Neural cell (in vitro differentiated cells): ENCODE data around the gene TP53INP2. TPM values are rescaled to one million over a fixed set of nuclear protein-coding genes. Genes with fewer than 3 reads are reported as not detected.

Source experiments
- H2AFZ ChIP-seq: fragments of 200-600, 300-800 bp; sonication (generic), shearing (Covaris generic); 2 replicates; pipeline ENCODE4 v1.6.0; 2014; ENCODE audit warnings: low read depth, mild to moderate bottlenecking, antibody characterized with exemption, low read length, moderate library complexity
- H3F3A ChIP-seq: fragments of 200-600 bp; shearing (Covaris generic); 2 replicates; pipeline ENCODE4 v1.6.1; 2016; ENCODE audit warnings: mild to moderate bottlenecking, moderate library complexity, mixed read lengths, antibody characterized with exemption, low read length; ENCODE audit not compliant: insufficient read depth, poor library complexity, severe bottlenecking
- H3K27ac ChIP-seq: fragments of 200-600, 300-800 bp; sonication (generic), shearing (Covaris generic); 2 replicates; pipeline ENCODE4 v1.5.1; 2014; ENCODE audit warnings: mild to moderate bottlenecking, low read length, moderate library complexity
- H3K27me3 ChIP-seq: fragments of 300-800, 200-600 bp; sonication (generic), shearing (Covaris generic); 2 replicates; pipeline ENCODE4 v1.6.0; 2014; ENCODE audit warnings: mild to moderate bottlenecking, low read depth, low read length, moderate library complexity; ENCODE audit not compliant: insufficient read depth
- H3K36me3 ChIP-seq: fragments of 300-800, 200-600 bp; sonication (generic), shearing (Covaris generic); 2 replicates; pipeline ENCODE4 v1.5.1; 2014; ENCODE audit warnings: mild to moderate bottlenecking, antibody characterized with exemption, low read length, moderate library complexity; ENCODE audit not compliant: insufficient read depth
- H3K4me2 ChIP-seq: fragments of 300-800, 200-600 bp; sonication (generic), shearing (Covaris generic); 2 replicates; pipeline ENCODE4 v1.6.0; 2014; ENCODE audit warnings: mild to moderate bottlenecking, low read length
- H3K4me3 ChIP-seq: fragments of 300-800, 200-600 bp; sonication (generic), shearing (Covaris generic); 2 replicates; pipeline ENCODE4 v1.5.1; 2014; ENCODE audit warnings: mild to moderate bottlenecking, low read length, moderate library complexity
- H3K79me2 ChIP-seq: fragments of 200-600 bp; shearing (Covaris generic); replicated peaks from 2 replicates; pipeline ENCODE4 v1.6.0; 2014; ENCODE audit warnings: mild to moderate bottlenecking, low read length, moderate library complexity; ENCODE audit not compliant: insufficient read depth
- H3K9ac ChIP-seq: fragments of 300-800, 200-600 bp; sonication (generic), shearing (Covaris generic); 2 replicates; pipeline ENCODE4 v1.6.1; 2016; ENCODE audit warnings: mild to moderate bottlenecking, low read length, mixed read lengths
- H3K9me2 ChIP-seq: fragments of 200-600 bp; shearing (Covaris generic); 2 replicates; pipeline ENCODE4 v1.6.1; 2016; ENCODE audit warnings: mild to moderate bottlenecking, low read length, mixed read lengths; ENCODE audit not compliant: insufficient read depth
- H3K9me3 ChIP-seq: fragments of 200-600, 300-800 bp; sonication (generic), shearing (Covaris generic); 2 replicates; pipeline ENCODE4 v1.6.1; 2016; ENCODE audit warnings: mild to moderate bottlenecking, mixed run types, low read length, moderate library complexity, mixed read lengths
- H4K20me1 ChIP-seq: fragments of 200-600 bp; shearing (Covaris generic); 2 replicates; pipeline ENCODE4 v1.6.1; 2016; ENCODE audit warnings: mild to moderate bottlenecking, mixed run types; ENCODE audit not compliant: insufficient read depth
- EP300 ChIP-seq: fragments of 450-650 bp; conservative IDR thresholded peaks from 2 replicates; pipeline ENCODE4 v1.6.1; 2014; ENCODE audit warnings: antibody characterized with exemption, mild to moderate bottlenecking, moderate library complexity; ENCODE audit not compliant: poor library complexity, severe bottlenecking
- EZH2 ChIP-seq: fragments of 200-600, 300-800 bp; shearing (Covaris generic), sonication (generic); IDR thresholded peaks from 2 replicates; pipeline ENCODE4 v1.6.1; 2014; ENCODE audit warnings: antibody characterized with exemption, low read length, borderline replicate concordance, mild to moderate bottlenecking; ENCODE audit not compliant: insufficient read depth, poor library complexity, severe bottlenecking
- MXI1 ChIP-seq: fragments of 450-650 bp; conservative IDR thresholded peaks from 2 replicates; pipeline ENCODE4 v1.6.1; 2014; ENCODE audit warnings: antibody characterized with exemption, mild to moderate bottlenecking; ENCODE audit not compliant: poor library complexity, severe bottlenecking
- POLR2AphosphoS5 ChIP-seq: IDR thresholded peaks from 2 replicates; pipeline ENCODE4 v1.6.1; 2012
- RAD21 ChIP-seq: fragments of 450-650 bp; conservative IDR thresholded peaks from 2 replicates; pipeline ENCODE4 v1.6.1; 2014; ENCODE audit warnings: antibody characterized with exemption, mild to moderate bottlenecking, moderate library complexity
- SMC3 ChIP-seq: fragments of 450-650 bp; conservative IDR thresholded peaks from 2 replicates; pipeline ENCODE4 v1.6.1; 2014; ENCODE audit warnings: antibody characterized with exemption, mild to moderate bottlenecking, moderate library complexity; ENCODE audit not compliant: poor library complexity
- TAF1 ChIP-seq: IDR thresholded peaks from 2 replicates; pipeline ENCODE4 v1.6.1; 2012; ENCODE audit warnings: low read depth
- polyA plus RNA-seq: library from polyadenylated mRNA; depleted of rRNA; stranded (reverse); fragments of >200 nt; gene quantifications from 2 replicates; pipeline ENCODE4 v1.2.3, GENCODE V29; 2014
- TF ChIP-seq, protein P1 (sequence below): fragments of 450-650 bp; IDR thresholded peaks from 2 replicates; pipeline ENCODE4 v1.5.1; 2014; ENCODE audit warnings: antibody characterized with exemption, mild to moderate bottlenecking, moderate library complexity; ENCODE audit not compliant: poor library complexity, severe bottlenecking
- TF ChIP-seq, protein P2 (sequence below): IDR thresholded peaks from 2 replicates; pipeline ENCODE4 v1.6.1; 2012; ENCODE audit warnings: borderline replicate concordance

Gene TP53INP2
- polyA plus RNA-seq, 1 donor from 2014 or later: 11.5 TPM

- Histone ChIP-seq H4K20me1 (no peaks in the 10 kb centered on the region), H3K79me2 (peaks cover 20% of the 10 kb centered on the region), H3K9me2 (no peaks in the 10 kb centered on the region), H3K4me3 (peak overlapping the region; percentile 90), H3F3A (no peaks in the 10 kb centered on the region), H3K27ac (peak overlapping the region; percentile 99), H2AFZ (no peak overlapping the region), H3K9ac (peak overlapping the region; percentile 99), H3K27me3 (no peaks in the 10 kb centered on the region), H3K4me2 (peak overlapping the region; percentile 74), H3K36me3 (no peaks in the 10 kb centered on the region), H3K9me3 (no peaks in the 10 kb centered on the region)
- no peak for TF ChIP-seq RAD21
- TF ChIP-seq EZH2: no peak
- TF ChIP-seq, protein P1, sequence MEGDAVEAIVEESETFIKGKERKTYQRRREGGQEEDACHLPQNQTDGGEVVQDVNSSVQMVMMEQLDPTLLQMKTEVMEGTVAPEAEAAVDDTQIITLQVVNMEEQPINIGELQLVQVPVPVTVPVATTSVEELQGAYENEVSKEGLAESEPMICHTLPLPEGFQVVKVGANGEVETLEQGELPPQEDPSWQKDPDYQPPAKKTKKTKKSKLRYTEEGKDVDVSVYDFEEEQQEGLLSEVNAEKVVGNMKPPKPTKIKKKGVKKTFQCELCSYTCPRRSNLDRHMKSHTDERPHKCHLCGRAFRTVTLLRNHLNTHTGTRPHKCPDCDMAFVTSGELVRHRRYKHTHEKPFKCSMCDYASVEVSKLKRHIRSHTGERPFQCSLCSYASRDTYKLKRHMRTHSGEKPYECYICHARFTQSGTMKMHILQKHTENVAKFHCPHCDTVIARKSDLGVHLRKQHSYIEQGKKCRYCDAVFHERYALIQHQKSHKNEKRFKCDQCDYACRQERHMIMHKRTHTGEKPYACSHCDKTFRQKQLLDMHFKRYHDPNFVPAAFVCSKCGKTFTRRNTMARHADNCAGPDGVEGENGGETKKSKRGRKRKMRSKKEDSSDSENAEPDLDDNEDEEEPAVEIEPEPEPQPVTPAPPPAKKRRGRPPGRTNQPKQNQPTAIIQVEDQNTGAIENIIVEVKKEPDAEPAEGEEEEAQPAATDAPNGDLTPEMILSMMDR: no peak
- TF ChIP-seq POLR2AphosphoS5: no peak
- TF ChIP-seq, protein P2, sequence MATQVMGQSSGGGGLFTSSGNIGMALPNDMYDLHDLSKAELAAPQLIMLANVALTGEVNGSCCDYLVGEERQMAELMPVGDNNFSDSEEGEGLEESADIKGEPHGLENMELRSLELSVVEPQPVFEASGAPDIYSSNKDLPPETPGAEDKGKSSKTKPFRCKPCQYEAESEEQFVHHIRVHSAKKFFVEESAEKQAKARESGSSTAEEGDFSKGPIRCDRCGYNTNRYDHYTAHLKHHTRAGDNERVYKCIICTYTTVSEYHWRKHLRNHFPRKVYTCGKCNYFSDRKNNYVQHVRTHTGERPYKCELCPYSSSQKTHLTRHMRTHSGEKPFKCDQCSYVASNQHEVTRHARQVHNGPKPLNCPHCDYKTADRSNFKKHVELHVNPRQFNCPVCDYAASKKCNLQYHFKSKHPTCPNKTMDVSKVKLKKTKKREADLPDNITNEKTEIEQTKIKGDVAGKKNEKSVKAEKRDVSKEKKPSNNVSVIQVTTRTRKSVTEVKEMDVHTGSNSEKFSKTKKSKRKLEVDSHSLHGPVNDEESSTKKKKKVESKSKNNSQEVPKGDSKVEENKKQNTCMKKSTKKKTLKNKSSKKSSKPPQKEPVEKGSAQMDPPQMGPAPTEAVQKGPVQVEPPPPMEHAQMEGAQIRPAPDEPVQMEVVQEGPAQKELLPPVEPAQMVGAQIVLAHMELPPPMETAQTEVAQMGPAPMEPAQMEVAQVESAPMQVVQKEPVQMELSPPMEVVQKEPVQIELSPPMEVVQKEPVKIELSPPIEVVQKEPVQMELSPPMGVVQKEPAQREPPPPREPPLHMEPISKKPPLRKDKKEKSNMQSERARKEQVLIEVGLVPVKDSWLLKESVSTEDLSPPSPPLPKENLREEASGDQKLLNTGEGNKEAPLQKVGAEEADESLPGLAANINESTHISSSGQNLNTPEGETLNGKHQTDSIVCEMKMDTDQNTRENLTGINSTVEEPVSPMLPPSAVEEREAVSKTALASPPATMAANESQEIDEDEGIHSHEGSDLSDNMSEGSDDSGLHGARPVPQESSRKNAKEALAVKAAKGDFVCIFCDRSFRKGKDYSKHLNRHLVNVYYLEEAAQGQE: no peak
- no peak for TF ChIP-seq MXI1
- no peak for TF ChIP-seq TAF1
- no peak for TF ChIP-seq SMC3
- no peak for TF ChIP-seq EP300
Observed at GRCh38 chr20:34703061-34703423, 1.1 kb upstream of the TP53INP2 start.

- Histone ChIP-seq H3K4me3 (peak overlapping the region; percentile 90), H3K27me3 (no peaks in the 10 kb centered on the region), H3F3A (no peaks in the 10 kb centered on the region), H3K36me3 (no peaks in the 10 kb centered on the region), H3K9me3 (no peaks in the 10 kb centered on the region), H3K9me2 (no peaks in the 10 kb centered on the region), H4K20me1 (no peaks in the 10 kb centered on the region), H3K79me2 (peaks cover 20% of the 10 kb centered on the region), H2AFZ (peak overlapping the region; percentile 96), H3K27ac (peak overlapping the region; percentile 99), H3K9ac (peak overlapping the region; percentile 99), H3K4me2 (peak overlapping the region; percentile 74)
- TF ChIP-seq RAD21 (peak; percentile 44), TAF1 (peak; percentile 75), EZH2 (no peak), POLR2AphosphoS5 (no peak), EP300 (no peak), SMC3 (peak; percentile 40), MXI1 (peak; percentile 67)
- TF ChIP-seq, protein P1: no peak
- TF ChIP-seq, protein P2: peak; percentile 77
Observed at GRCh38 chr20:34703424-34704176, 544 bp upstream of the TP53INP2 start.
